HepG2 (cell line): Measurements from ENCODE around the gene ZFP69. TPM values are rescaled to one million over a fixed set of nuclear protein-coding genes. Genes with fewer than 3 reads are reported as not detected.

Source experiments
- ARNT ChIP-seq: fragments of 450-650 bp; IDR thresholded peaks from 2 replicates; pipeline ENCODE4 v1.6.1; 2017
- BCL6 ChIP-seq: IDR thresholded peaks from 2 replicates; pipeline ENCODE4 v1.6.1; 2016; ENCODE audit warnings: missing genetic modification reagents, missing compliant biosample characterization
- CBX2 ChIP-seq, 2 experiments: fragments of 200-600 bp in 1 of 2; sonication (generic); formaldehyde crosslinking in 1 of 2; IDR thresholded peaks; 2 replicates each; pipeline versions ENCODE4 v1.7.0 to v1.8.1; 2018 to 2022; ENCODE audit warnings: low read depth in 2 of 2, low read length in 1 of 2, mild to moderate bottlenecking in 1 of 2, missing genetic modification reagents in 1 of 2
- DZIP1 ChIP-seq: sonication (generic); formaldehyde crosslinking; IDR thresholded peaks from 2 replicates; pipeline ENCODE4 v1.5.0; 2020; ENCODE audit warnings: mild to moderate bottlenecking, missing genetic modification reagents
- ELF4 ChIP-seq: sonication (generic); formaldehyde crosslinking; IDR thresholded peaks from 2 replicates; pipeline ENCODE4 v1.5.0; 2020; ENCODE audit warnings: missing genetic modification reagents, mild to moderate bottlenecking, moderate library complexity, borderline replicate concordance
- ELK4 ChIP-seq: sonication (generic); formaldehyde crosslinking; IDR thresholded peaks from 2 replicates; pipeline ENCODE4 v1.9.0; 2021; ENCODE audit warnings: missing genetic modification reagents, borderline replicate concordance
- HMG20A ChIP-seq: IDR thresholded peaks from 2 replicates; pipeline ENCODE4 v1.6.1; 2016; ENCODE audit warnings: borderline replicate concordance
- KLF11 ChIP-seq: IDR thresholded peaks from 2 replicates; pipeline ENCODE4 v1.6.1; 2016; ENCODE audit warnings: missing compliant biosample characterization
- NFATC3 ChIP-seq: sonication (generic); formaldehyde crosslinking; IDR thresholded peaks from 2 replicates; pipeline ENCODE4 v1.5.1; 2020; ENCODE audit warnings: mild to moderate bottlenecking, missing genetic modification reagents
- PRDM15 ChIP-seq: sonication (generic); formaldehyde crosslinking; IDR thresholded peaks from 2 replicates; pipeline ENCODE4 v1.4.0; 2020; ENCODE audit warnings: missing genetic modification reagents
- YEATS2 ChIP-seq: sonication (generic); formaldehyde crosslinking; IDR thresholded peaks from 2 replicates; pipeline ENCODE4 v1.4.0; 2020; ENCODE audit warnings: missing genetic modification reagents, borderline replicate concordance
- ZBTB46 ChIP-seq: sonication (generic); formaldehyde crosslinking; IDR thresholded peaks from 2 replicates; pipeline ENCODE4 v1.4.0; 2020; ENCODE audit warnings: mild to moderate bottlenecking, missing genetic modification reagents, borderline replicate concordance
- ZFP90 ChIP-seq: sonication (generic); formaldehyde crosslinking; IDR thresholded peaks from 2 replicates; pipeline ENCODE4 v1.8.0; 2022; ENCODE audit warnings: missing genetic modification reagents, mild to moderate bottlenecking, inconsistent platforms, borderline replicate concordance
- ZFX ChIP-seq: sonication (generic); formaldehyde crosslinking; IDR thresholded peaks from 2 replicates; pipeline ENCODE4 v1.4.0; 2020; ENCODE audit warnings: mild to moderate bottlenecking, low read depth, missing genetic modification reagents, moderate library complexity
- ZNF180 ChIP-seq: sonication (generic); formaldehyde crosslinking; IDR thresholded peaks from 2 replicates; pipeline ENCODE4 v1.4.0; 2020; ENCODE audit warnings: low read depth, missing genetic modification reagents, borderline replicate concordance
- ZNF224 ChIP-seq: sonication (generic); formaldehyde crosslinking; IDR thresholded peaks from 2 replicates; pipeline ENCODE4 v1.5.0; 2020; ENCODE audit warnings: mild to moderate bottlenecking, missing genetic modification reagents
- ZNF557 ChIP-seq: sonication (generic); formaldehyde crosslinking; IDR thresholded peaks from 2 replicates; pipeline ENCODE4 v1.4.0; 2020; ENCODE audit warnings: missing genetic modification reagents
- ZNF567 ChIP-seq: sonication (generic); formaldehyde crosslinking; IDR thresholded peaks from 2 replicates; pipeline ENCODE4 v1.8.1; 2023; ENCODE audit warnings: mild to moderate bottlenecking, missing genetic modification reagents, borderline replicate concordance
- ZNF577 ChIP-seq: sonication (generic); formaldehyde crosslinking; IDR thresholded peaks from 2 replicates; pipeline ENCODE4 v1.4.0; 2020; ENCODE audit warnings: mild to moderate bottlenecking, low read depth, missing genetic modification reagents, borderline replicate concordance
- polyA plus RNA-seq, 8 experiments: library from polyadenylated mRNA; depleted of rRNA in 3 of 8; stranded (reverse) in 7 of 8; unstranded in 1 of 8; fragments of >200 nt; fragmentation: Illumina TruSeq in 4 of 8; extraction: Trizol in 4 of 8; gene quantifications; 2 replicates each; pipeline versions ENCODE4 v1.2.1 to v1.2.3, GENCODE V29; 2011 to 2016; ENCODE audit warnings: low read depth in 4 of 8, missing spikeins in 1 of 8, mixed read lengths in 1 of 8; ENCODE audit not compliant: insufficient read depth in 1 of 8
- total RNA-seq, 5 experiments: library from RNA; depleted of rRNA; stranded (reverse); fragments of >200 nt; fragmentation: Illumina TruSeq; extraction: Trizol; gene quantifications; 2 replicates each; pipeline ENCODE4 v1.2.3, GENCODE V29; 2016; ENCODE audit warnings: low read depth in 1 of 5

The ZFP69 gene
- total and polyA plus RNA-seq, 2 of the 13 experiments (the other 11 are each of a cell fraction or from before 2014, with no cell fraction given), result 2.6 to 5.6 TPM

- TF ChIP-seq NFATC3 (CRISPR knock-in tag) (no peak), ELK4 (CRISPR knock-in tag) (no peak), ELF4 (CRISPR knock-in tag) (no peak), ZNF224 (CRISPR knock-in tag) (no peak), KLF11 (CRISPR knock-in tag) (no peak), ZBTB46 (CRISPR knock-in tag) (peak; percentile 42; the same call in 1 of the 2 replicates), ZNF180 (no peak), DZIP1 (no peak), ZNF567 (CRISPR knock-in tag) (0 out of 2 replicates have a peak, but pooled peaks have one; percentile 59), ZNF557 (CRISPR knock-in tag) (0 out of 2 replicates have a peak, but pooled peaks have one; percentile 17), ZFP90 (CRISPR knock-in tag) (no peak; the same call in 1 of the 2 replicates), ZNF577 (CRISPR knock-in tag) (no peak), ZFX (peak; percentile 77), PRDM15 (CRISPR knock-in tag) (peak; percentile 42; the same call in 1 of the 2 replicates), ARNT (no peak), HMG20A (no peak), YEATS2 (peak; percentile 59; the same call in 1 of the 2 replicates), BCL6 (CRISPR knock-in tag) (no peak), CBX2 (IDR thresholded peaks at IDR 0.05; ENCODE audit: low read depth, low read length) (no peak), CBX2 (CRISPR knock-in tag; IDR thresholded peaks at IDR 0.05; ENCODE audit: low read depth) (no peak)
These were observed 27.2 kb upstream of the ZFP69 start, which contains the start of gene ZFP69B (continued) for GRCh38 chr1:40449684-40450494.
